SKM-1 (cell line): ENCODE measurements around the gene KCNK10.

Experiments used
- DNase-seq: peaks from one replicate; lab custom pipeline; 2025; ENCODE audit not compliant: unreplicated experiment; lab: John Stamatoyannopoulos, UW

The KCNK10 gene, protein sequence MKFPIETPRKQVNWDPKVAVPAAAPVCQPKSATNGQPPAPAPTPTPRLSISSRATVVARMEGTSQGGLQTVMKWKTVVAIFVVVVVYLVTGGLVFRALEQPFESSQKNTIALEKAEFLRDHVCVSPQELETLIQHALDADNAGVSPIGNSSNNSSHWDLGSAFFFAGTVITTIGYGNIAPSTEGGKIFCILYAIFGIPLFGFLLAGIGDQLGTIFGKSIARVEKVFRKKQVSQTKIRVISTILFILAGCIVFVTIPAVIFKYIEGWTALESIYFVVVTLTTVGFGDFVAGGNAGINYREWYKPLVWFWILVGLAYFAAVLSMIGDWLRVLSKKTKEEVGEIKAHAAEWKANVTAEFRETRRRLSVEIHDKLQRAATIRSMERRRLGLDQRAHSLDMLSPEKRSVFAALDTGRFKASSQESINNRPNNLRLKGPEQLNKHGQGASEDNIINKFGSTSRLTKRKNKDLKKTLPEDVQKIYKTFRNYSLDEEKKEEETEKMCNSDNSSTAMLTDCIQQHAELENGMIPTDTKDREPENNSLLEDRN

DNA sequence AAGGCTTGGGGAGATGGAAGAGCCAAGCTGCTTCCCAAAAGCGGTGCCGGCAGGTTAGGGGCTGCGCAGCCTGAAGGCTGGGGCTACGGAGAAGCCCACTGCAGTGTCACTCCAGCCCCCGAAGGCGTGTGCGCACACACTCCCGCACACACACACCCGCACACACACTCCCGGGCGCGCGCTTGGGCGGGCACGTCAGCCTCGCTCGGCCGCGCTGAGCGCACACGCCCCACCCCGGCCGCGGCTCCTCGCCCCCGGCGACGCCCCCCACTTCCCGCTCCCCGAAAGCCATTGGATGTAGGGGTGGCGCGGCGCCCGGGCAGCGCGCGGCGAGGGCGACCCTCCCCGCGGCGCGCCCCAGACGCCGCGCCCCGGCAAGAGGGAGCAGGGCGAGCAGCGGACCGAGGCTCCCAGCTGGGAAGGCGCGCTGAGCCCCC, at the start of gene KCNK10:
TSS of gene KCNK10 (minus strand) at position 184 of the 437 bp plus-strand sequence. CDS start 471 bp downstream, outside the sequence.
- DNase-seq = no peak

DNA sequence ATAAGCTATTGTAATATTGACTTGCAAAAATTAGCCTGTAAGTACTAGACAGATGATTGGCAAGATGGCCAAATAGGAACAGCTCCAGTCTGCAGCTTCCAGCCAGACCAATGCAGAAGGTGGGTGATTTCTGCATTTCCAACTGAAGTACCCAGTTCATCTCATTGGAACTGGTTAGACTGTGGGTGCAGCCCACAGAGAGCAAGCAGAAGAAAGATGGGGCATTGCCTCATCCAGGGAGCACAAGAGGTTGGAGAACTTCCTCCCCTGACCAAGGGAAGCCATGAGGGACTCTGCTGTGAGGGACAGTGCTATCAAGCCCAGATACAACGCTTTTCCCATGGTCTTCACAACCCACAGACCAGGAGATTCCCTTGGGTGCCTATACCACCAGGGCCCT, 46.4 kb upstream of the KCNK10 start:
- DNase-seq = no peak

DNA sequence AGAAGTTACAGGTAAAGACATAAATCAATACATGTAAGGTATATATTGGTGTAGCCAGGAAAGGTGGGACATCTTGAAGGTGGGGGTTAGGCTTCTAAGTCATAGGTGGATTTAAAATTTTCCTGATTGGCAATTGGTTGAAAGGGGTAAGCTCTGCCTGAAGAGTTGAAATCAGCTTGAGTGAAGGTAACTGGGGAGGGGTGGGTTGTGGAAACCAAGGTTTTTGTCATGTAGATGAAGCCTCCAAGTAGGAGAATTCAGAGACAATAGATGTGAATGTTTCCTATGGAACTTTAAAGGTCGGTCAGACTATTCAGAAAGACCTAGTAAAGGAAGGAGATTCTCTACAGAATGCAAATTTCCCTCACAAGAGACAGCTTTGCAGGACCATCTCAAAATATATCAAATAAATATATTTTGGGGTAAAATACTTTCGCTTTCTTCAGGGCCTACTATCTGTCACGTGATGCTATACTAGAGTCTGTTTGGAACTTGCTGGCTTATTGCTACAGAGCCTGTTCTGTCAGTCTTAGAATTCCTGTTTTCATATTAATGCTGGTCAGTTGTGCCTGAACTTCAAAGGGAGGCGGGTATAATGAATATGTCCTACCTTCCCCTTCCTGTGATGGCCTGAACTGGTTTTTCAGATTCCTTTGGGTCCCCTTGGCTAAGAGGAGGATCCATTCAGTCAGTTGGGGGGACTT, 41.8 kb upstream of the KCNK10 start:
- no peak for DNase-seq

DNA sequence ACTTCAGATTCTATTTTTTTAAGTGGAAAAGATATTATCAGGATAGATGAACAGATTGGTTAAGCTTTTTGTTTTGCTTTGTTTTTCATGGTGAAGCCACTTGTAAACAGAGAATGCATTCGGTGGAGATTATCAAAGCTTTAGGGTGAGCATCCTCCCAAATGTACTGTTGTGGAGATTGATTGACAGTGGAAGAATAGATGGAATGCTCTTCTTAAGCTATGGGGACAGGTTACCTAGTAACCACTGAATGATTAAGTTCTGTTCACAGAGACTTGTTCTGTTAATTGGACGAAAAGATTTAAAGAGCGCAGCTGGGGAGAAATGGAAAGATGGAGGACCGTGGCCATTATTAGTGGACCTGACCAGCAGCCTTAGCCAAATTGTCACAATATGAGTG, 40.6 kb upstream of the KCNK10 start:
- DNase-seq = no peak

DNA sequence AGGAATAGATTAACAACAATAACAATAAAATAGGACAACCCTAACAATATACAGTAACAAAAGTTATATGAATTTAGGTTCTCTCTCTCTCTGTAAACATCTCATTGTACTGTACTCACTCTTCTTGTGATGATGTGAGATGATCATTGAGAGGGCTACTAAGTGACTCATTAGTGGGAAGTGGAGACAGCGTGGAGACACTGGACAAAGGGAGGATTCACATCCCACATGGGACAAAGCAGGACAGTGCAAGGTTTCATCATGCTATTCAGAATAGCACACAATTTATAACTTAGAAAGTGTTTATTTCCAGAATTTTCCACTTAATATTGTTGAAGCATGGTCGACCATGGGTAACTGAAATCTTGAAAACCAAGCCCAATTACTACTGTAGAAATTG, 36.4 kb upstream of the KCNK10 start:
- DNase-seq = no peak

DNA sequence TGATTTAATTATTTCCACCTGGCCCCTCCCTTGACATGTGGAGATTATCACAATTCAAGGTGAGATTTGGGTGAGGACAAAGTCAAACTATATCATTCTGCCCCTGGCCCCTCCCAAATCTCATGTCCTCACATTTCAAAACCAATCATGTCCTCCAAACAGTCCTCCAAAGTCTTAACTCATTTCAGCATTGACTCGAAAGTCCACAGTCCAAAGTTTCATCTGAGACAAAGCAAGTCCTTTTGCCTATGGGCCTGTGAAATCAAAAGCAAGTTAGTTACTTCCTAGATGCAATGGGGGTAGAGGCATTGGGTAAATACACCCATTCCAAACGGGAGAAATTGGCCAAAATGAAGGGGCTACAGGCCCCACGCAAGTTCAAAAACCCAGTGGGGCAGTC, 31.3 kb upstream of the KCNK10 start:
- no peak for DNase-seq

DNA sequence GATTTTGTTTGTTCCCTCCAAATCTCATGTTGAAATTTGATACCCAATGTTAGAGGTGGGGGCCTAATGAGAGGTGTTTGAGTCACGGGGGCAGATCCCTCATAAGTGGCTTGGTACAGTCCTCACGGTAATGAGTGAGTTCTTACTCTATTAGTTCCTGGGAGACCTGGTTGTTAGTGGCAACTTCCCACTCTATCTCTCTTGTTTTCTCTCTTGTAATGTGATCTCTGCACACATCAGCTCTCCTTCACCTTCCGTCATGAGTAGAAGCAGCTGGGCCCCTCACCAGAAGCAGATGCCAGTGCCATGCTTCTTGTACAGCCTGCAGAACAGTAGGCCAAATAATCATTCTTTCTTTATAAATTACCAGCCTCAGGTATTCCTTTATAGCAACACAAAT, 29.6 kb upstream of the KCNK10 start:
- DNase-seq = no peak

DNA sequence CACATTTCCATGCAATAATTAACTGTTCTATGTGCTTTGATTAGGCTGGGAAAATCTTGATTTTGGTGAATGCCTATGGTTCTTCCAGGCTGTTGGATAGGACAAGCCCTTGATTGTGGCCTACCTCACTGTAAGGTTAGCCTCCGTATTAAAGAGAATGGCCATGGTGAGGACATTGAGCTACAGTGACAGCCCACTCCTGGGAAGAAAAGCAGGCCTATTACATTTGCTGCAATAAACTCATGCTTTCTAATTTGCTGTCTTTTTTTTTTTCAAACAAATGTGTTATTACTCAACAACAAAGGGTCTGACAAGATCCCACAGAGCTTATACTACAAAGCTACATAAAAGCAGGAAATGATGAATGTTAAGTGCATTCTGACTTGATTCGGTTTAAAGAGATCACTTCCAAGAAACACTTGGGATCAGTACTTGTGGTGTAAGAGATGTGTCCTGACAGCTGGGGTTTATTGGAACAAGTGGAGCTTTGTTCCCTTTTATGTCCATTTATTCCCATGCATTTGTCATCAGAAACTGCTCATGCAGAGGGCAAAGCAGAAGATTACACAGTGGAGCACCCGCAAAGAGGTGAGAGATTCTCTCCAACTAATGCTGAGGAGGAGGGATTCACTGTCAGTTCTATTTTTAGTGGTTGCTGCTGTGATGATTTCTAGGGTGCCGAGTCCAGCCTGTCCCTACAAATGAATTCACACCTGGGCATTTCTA, 29.1 kb upstream of the KCNK10 start:
- no peak for DNase-seq

DNA sequence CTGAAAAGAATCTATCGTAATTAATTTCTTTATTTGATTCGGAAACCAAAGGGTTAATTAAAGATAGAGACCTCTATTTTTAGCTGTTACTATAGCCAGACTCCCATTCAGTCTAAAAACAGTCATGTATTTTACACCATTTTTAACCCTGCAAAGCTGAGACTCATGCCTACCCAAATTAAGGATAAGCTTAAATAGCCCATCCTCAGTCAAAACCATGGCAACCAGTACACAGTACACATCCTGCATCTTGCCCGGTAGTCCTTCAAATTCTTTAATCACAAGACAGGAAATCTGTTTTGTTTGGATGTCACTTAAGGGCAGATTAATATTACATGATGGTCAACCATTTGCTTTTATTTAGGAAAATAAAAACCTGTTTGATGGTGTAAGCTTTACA, 25.5 kb upstream of the KCNK10 start:
- DNase-seq = no peak

DNA sequence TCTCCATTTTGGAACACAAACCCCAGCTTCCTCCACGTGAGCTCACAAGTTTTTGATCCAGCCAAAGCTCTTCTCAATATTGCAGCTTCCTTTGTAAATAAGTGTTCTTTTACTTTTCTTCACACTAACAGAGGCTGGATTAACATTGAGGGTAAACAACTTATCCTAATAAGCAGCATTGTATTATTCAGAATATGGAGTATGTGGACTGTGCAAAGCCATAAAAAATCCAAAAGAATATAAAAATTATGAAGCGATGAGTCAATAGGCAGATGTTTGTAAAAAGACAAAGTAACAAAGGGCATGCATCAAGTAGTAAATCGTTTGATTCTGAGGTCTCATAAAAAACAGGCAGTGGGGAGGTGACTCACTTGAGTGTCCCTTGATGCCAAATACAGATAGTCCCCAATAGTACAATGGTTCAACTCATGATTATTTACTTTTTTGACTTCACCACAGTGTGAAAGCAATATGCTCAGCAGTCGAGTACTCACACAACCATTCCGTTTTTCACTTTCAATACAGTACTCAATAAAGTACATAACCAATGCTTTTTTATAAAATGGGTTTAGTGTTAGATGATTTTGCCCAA, 23.1 kb upstream of the KCNK10 start:
- no peak for DNase-seq

DNA sequence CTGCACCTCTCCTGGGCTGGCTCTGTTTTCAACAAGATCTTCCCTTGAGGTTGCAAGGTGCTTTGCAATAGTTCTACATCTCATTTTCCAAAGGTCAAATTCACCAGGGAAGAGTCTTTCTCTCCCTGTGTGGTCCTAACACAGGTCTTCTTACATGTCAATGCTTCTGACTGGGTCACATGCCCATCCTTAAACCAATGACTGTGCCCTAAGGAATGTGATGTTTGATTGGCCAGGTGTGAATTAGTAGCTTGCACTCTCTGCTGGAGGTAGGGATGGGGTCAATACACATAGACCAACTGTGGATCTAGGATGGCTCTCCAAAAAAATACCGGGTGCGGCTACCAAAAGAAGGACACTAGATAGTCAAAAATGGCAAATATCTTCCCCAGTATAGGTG, 19.9 kb upstream of the KCNK10 start:
- no peak for DNase-seq

DNA sequence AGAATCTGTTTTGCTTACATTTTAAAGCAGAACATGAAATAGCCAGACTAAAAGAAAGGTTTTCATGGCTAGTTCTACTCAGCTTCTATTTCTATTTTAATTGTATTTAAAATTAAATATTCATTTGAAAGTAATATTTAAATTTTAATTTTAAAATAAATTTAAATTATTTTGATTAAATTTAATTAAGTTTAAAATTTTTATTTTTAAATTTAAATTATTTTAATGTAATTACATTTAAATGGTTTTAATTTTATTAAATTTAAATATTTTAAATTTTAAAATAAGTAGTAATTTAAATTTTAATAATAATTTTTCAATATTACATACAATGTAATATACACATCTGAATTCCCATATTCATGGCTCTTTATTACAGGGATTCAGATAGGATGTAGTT, 17.3 kb upstream of the KCNK10 start:
- no peak for DNase-seq

DNA sequence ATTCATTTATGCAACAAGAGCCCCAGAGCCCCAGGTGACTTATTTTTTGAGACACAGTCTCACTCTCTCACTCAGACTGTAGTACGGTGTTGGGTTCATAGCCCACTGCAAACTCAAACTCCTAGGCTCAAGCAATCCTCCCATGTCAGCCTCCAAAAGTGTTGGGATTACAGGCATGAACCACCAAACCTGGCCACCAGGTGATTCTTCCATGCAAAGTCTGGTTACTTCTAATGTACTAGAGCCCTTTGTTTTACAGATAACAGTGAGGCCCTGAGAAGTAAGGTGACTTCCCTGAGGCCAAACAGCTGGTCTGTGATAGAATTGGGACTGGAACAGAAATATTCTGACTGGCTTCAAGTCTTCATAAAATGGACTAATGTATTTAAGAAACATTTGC, 10.0 kb upstream of the KCNK10 start:
- DNase-seq = no peak

DNA sequence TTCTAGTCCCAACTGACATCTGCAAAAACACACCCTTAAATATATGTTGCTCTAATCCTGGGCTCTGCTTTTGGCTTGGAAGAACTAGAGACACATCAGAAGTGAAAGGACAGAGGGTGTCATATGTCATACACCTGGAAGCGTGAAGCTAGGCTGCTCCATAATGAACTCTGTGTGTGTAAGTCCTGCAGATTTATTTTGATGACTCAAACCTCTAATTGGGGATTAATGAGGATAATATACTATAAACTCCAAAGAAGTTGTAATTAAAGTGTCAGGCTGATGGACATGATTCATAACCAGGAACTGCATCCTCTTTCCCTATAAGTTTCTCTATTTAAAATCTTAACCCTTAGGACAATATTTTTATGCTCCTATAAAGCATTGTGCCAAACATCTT, 4.4 kb upstream of the KCNK10 start:
- DNase-seq = no peak

DNA sequence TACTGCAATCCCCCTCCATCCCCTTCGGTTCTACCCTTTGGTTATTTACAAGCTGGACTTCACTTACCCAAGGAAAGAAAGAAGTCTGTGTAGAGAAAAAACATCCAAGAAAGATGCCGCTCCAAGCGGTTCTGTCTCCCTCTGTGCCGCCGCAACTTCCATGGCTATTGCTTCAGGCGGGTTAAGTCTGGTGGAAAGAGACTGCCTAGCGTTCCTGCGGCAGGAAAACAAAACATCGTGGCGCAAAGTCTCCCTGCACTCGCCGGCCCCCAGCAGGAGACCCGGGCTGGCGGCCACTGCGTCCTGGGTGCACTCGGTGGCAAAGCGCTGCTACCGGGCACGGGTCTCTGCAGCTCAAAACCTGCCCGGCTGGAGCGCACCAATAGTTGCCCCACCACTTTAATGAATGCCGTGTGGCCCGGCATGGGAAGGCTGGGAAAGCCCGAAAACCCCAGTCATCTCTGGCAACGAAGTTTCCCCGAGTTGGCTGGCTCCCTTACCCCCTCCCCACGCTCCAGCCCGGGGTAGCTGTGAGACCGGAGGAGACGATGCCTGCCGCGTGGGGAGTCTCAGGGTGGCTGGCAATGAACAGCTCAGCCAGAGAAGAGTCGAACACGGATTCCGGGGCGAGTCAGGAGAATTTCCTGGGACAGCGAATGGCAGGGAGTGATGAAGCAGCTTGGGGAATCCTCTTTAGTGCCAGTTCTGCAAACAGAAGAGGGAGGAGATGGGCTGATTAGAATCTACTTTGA, 3.5 kb upstream of the KCNK10 start:
- no peak for DNase-seq

DNA sequence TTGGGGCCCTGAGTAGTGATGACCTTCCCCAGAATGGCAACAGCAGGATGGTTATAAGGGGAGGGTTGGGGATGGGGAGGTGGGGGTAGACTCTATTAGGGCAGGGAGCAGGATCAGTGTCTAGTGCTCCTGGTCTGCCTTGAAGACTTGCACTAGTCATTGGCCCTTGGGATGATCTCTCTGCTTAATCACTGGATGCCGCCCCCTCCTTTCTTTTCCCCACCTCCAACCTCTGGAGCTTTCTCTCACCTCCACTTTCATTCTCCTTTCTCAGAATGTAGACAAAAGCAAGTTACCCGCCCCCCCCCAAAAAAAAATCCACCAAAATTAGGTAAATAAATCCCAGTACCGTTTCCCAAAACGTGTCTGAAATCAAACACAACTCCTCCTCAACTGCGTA, 2.8 kb upstream of the KCNK10 start:
- no peak for DNase-seq

DNA sequence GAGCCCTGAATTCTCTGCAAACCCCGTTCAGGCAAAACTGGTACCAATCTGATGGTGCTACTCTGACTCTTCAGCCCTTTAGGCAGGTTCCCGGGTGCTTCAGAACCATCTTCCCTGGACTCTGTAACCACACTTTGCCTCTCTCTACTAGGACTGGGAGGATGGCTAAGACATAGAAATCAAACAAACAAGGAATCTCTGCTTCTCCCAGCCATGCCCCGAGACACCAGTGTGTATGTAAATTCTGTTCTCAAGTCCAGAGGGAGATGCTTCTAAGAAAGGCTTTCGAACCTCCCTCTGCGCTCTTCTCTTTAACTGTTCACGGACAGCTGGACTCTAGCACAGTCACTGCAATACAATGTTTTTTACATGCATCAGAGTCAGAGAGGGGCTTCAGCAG, 1.9 kb upstream of the KCNK10 start:
- no peak for DNase-seq

DNA sequence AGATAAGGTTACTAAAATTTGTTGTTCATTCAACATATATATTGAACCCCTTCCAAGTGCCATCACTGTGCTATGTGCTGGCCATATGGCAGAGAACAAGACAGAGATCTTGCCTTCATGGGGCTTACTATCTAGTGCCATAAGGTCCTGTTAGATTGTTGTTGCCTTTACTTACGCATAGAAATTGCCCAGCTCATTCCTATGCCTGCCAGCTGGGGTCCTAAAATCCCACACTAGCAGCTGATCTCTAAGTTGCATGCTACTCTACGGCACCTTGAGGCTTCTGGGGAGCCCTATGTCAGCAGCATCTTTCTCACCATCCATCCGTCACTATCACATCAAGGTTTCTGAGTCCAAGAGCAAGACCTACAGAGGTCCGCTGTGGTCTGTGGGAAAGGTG, 1.4 kb upstream of the KCNK10 start:
- DNase-seq = no peak

DNA sequence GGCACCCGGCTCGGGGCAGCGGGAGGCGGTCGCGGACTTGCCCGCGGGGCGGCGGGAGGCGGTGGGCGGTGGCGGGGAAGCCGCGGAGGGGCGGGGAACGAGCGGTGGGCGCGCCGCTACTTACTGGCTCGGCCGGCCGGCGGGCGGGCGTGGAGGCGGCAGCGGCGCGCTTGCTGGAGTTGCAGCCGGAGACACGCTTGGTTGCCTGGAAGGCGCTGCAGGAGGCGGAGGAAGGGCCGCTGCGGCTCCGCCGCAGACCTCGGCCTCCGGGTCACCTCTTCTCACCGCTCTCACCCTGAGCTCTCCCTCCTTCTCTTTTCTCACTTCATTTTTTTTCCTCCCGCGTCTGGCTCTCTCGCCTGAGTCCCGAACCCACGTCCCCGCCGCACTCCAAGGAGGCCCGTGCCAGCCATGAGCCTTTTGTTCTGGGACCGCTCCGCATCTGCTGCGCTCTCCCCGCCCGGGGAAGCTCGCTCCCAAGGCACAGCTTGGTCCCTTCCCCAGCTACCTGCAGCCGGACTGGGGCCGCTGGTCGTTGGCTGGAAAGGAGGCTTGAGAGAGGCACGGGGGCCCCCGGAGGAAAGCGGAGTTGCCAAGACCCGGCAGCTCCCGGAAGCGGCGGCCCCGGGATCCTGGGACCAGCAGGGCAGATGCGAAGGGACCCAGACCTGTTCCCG, 592 bp upstream of the KCNK10 start:
- no peak for DNase-seq

DNA sequence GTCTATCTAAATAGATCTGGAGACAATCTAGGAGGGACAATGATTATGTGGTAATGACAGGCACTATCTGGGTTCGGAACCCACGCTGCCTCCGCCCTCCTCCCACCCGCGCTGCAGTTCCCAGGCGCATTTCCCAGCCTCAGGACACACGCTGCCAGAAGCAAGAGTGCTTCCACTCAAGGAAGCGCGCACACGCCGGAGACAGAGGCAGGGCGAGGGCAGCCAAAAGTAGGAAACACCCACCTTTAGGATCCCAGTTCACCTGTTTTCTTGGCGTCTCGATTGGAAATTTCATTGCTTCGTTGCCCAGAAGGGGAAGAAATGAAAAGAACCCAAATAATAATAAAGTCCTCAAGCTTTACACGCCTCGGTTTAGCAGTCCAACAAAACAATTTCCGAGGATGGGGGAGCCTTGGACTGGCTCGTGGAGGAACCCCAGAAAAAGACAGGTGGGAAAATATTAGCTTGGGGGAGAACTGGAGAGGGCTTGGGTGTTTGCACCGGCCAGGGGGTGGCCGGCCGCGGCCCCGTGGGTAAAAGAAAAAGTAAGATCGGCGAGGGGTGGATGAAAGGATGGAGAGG, 474 bp downstream of the KCNK10 start:
- no peak for DNase-seq
